HepG2 (cell line): Measurements from ENCODE around the gene GHRL.

Source experiments
- CEBPB ChIP-seq: IDR thresholded peaks from 2 replicates; pipeline ENCODE4 v1.6.1; 2011; ENCODE audit warnings: low read depth, low read length, improper control_type of control experiment, borderline replicate concordance
- CHD2 ChIP-seq: IDR thresholded peaks from 2 replicates; pipeline ENCODE4 v1.6.1; 2011; ENCODE audit warnings: low read depth, low read length, improper control_type of control experiment
- DNMT1 ChIP-seq: sonication (generic); formaldehyde crosslinking; IDR thresholded peaks from 2 replicates; pipeline ENCODE4 v1.5.1; 2020; ENCODE audit warnings: mild to moderate bottlenecking, missing genetic modification reagents
- TCF12 ChIP-seq, 2 experiments: fragments of 450-650 bp in 1 of 2; sonication (generic) in 1 of 2; formaldehyde crosslinking in 1 of 2; IDR thresholded peaks; 2 replicates each; pipeline versions ENCODE4 v1.6.1 to v1.8.0; 2017 to 2022; ENCODE audit warnings: antibody characterized with exemption in 1 of 2, mild to moderate bottlenecking in 1 of 2, missing genetic modification reagents in 1 of 2, moderate library complexity in 1 of 2
- ZNF121 ChIP-seq: sonication (generic); formaldehyde crosslinking; IDR thresholded peaks from 2 replicates; pipeline ENCODE4 v1.5.0; 2020; ENCODE audit warnings: mild to moderate bottlenecking, missing genetic modification reagents
- TF ChIP-seq, protein P1 (sequence below): sonication (generic); formaldehyde crosslinking; IDR thresholded peaks from 2 replicates; pipeline ENCODE4 v1.4.0; 2020; ENCODE audit warnings: missing genetic modification reagents
- TF ChIP-seq, protein P2 (sequence below): sonication (generic); formaldehyde crosslinking; IDR thresholded peaks from 2 replicates; pipeline ENCODE4 v1.5.0; 2020; ENCODE audit warnings: mild to moderate bottlenecking, missing genetic modification reagents, moderate library complexity
- TF ChIP-seq, protein P3 (sequence below): sonication (generic); formaldehyde crosslinking; IDR thresholded peaks from 2 replicates; pipeline ENCODE4 v1.4.0; 2020; ENCODE audit warnings: mild to moderate bottlenecking, missing genetic modification reagents
- TF ChIP-seq, protein P4 (sequence below), 2 experiments: IDR thresholded peaks; 2 replicates each; pipeline ENCODE4 v1.6.1; 2011 to 2012; ENCODE audit warnings: low read length in 2 of 2, borderline replicate concordance in 1 of 2, low read depth in 1 of 2, mild to moderate bottlenecking in 1 of 2, moderate library complexity in 1 of 2
- TF ChIP-seq, protein P5 (sequence below): sonication (generic); formaldehyde crosslinking; IDR thresholded peaks from 2 replicates; pipeline ENCODE4 v1.4.0; 2020; ENCODE audit warnings: low read depth, missing genetic modification reagents
- TF ChIP-seq, protein P6 (sequence below): sonication (generic); formaldehyde crosslinking; IDR thresholded peaks from 2 replicates; pipeline ENCODE4 v1.5.1; 2020; ENCODE audit warnings: missing genetic modification reagents, mild to moderate bottlenecking, borderline replicate concordance

DNA sequence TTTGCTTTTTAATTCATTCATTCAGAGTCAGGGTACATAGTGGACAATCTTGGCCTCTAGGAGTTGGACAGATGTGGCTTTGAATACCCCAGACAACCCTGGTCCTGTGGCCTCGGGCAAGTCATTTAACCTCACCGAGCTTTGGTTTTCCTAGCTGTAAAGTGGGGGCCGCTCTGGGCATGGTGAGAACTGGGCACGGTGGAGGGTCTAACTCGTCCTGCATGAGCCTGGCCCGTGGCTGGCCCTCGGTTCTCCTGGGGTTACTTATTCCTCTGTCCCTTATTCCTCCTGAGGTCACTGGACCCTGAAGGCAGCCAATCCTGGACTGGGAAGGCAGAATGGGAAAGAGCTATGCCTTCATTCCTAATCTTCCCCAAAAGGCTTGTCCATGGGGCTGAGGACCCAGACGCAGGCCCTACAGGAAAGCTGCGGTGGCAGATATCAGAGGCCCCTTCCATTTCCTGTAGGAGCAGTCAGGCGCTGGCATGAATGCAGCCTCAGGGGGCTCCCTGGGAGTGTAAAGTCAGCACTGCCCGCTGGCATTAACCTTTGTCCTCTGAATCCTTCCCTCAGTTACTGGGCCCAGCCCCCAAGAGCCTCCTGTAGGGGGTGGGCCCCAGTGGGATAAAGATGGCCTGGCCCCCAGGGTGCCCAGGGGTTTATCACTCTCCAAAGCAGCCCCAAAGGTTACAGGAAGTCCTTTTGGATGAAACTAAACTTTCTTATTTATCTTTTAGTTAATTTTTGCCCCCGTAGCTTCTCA, 46.0 kb upstream of the GHRL start:
- TF ChIP-seq, protein P1, sequence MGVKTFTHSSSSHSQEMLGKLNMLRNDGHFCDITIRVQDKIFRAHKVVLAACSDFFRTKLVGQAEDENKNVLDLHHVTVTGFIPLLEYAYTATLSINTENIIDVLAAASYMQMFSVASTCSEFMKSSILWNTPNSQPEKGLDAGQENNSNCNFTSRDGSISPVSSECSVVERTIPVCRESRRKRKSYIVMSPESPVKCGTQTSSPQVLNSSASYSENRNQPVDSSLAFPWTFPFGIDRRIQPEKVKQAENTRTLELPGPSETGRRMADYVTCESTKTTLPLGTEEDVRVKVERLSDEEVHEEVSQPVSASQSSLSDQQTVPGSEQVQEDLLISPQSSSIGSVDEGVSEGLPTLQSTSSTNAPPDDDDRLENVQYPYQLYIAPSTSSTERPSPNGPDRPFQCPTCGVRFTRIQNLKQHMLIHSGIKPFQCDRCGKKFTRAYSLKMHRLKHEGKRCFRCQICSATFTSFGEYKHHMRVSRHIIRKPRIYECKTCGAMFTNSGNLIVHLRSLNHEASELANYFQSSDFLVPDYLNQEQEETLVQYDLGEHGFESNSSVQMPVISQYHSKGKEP (CRISPR knock-in tag): no peak
- TF ChIP-seq CEBPB (no peak), TCF12 (IDR thresholded peaks at IDR 0.05) (no peak), TCF12 (CRISPR knock-in tag; IDR thresholded peaks at IDR 0.05) (no peak), DNMT1 (CRISPR knock-in tag) (no peak), ZNF121 (no peak), CHD2 (no peak)
- TF ChIP-seq, protein P2, sequence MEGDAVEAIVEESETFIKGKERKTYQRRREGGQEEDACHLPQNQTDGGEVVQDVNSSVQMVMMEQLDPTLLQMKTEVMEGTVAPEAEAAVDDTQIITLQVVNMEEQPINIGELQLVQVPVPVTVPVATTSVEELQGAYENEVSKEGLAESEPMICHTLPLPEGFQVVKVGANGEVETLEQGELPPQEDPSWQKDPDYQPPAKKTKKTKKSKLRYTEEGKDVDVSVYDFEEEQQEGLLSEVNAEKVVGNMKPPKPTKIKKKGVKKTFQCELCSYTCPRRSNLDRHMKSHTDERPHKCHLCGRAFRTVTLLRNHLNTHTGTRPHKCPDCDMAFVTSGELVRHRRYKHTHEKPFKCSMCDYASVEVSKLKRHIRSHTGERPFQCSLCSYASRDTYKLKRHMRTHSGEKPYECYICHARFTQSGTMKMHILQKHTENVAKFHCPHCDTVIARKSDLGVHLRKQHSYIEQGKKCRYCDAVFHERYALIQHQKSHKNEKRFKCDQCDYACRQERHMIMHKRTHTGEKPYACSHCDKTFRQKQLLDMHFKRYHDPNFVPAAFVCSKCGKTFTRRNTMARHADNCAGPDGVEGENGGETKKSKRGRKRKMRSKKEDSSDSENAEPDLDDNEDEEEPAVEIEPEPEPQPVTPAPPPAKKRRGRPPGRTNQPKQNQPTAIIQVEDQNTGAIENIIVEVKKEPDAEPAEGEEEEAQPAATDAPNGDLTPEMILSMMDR: no peak
- TF ChIP-seq, protein P3, sequence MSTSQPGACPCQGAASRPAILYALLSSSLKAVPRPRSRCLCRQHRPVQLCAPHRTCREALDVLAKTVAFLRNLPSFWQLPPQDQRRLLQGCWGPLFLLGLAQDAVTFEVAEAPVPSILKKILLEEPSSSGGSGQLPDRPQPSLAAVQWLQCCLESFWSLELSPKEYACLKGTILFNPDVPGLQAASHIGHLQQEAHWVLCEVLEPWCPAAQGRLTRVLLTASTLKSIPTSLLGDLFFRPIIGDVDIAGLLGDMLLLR (CRISPR knock-in tag): no peak
- TF ChIP-seq, protein P4, sequence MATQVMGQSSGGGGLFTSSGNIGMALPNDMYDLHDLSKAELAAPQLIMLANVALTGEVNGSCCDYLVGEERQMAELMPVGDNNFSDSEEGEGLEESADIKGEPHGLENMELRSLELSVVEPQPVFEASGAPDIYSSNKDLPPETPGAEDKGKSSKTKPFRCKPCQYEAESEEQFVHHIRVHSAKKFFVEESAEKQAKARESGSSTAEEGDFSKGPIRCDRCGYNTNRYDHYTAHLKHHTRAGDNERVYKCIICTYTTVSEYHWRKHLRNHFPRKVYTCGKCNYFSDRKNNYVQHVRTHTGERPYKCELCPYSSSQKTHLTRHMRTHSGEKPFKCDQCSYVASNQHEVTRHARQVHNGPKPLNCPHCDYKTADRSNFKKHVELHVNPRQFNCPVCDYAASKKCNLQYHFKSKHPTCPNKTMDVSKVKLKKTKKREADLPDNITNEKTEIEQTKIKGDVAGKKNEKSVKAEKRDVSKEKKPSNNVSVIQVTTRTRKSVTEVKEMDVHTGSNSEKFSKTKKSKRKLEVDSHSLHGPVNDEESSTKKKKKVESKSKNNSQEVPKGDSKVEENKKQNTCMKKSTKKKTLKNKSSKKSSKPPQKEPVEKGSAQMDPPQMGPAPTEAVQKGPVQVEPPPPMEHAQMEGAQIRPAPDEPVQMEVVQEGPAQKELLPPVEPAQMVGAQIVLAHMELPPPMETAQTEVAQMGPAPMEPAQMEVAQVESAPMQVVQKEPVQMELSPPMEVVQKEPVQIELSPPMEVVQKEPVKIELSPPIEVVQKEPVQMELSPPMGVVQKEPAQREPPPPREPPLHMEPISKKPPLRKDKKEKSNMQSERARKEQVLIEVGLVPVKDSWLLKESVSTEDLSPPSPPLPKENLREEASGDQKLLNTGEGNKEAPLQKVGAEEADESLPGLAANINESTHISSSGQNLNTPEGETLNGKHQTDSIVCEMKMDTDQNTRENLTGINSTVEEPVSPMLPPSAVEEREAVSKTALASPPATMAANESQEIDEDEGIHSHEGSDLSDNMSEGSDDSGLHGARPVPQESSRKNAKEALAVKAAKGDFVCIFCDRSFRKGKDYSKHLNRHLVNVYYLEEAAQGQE (IDR thresholded peaks at IDR 0.05; ENCODE audit: borderline replicate concordance in 1 of 2, low read depth in 1 of 2, low read length in 2 of 2): no peak
- TF ChIP-seq, protein P5, sequence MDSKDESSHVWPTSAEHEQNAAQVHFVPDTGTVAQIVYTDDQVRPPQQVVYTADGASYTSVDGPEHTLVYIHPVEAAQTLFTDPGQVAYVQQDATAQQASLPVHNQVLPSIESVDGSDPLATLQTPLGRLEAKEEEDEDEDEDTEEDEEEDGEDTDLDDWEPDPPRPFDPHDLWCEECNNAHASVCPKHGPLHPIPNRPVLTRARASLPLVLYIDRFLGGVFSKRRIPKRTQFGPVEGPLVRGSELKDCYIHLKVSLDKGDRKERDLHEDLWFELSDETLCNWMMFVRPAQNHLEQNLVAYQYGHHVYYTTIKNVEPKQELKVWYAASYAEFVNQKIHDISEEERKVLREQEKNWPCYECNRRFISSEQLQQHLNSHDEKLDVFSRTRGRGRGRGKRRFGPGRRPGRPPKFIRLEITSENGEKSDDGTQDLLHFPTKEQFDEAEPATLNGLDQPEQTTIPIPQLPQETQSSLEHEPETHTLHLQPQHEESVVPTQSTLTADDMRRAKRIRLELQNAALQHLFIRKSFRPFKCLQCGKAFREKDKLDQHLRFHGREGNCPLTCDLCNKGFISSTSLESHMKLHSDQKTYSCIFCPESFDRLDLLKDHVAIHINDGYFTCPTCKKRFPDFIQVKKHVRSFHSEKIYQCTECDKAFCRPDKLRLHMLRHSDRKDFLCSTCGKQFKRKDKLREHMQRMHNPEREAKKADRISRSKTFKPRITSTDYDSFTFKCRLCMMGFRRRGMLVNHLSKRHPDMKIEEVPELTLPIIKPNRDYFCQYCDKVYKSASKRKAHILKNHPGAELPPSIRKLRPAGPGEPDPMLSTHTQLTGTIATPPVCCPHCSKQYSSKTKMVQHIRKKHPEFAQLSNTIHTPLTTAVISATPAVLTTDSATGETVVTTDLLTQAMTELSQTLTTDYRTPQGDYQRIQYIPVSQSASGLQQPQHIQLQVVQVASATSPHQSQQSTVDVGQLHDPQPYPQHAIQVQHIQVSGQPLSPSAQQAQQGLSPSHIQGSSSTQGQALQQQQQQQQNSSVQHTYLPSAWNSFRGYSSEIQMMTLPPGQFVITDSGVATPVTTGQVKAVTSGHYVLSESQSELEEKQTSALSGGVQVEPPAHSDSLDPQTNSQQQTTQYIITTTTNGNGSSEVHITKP (CRISPR knock-in tag): no peak
- TF ChIP-seq, protein P6, sequence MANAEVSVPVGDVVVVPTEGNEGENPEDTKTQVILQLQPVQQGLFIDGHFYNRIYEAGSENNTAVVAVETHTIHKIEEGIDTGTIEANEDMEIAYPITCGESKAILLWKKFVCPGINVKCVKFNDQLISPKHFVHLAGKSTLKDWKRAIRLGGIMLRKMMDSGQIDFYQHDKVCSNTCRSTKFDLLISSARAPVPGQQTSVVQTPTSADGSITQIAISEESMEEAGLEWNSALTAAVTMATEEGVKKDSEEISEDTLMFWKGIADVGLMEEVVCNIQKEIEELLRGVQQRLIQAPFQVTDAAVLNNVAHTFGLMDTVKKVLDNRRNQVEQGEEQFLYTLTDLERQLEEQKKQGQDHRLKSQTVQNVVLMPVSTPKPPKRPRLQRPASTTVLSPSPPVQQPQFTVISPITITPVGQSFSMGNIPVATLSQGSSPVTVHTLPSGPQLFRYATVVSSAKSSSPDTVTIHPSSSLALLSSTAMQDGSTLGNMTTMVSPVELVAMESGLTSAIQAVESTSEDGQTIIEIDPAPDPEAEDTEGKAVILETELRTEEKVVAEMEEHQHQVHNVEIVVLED: no peak
